Hematopoietic multipotent progenitor cell treated with erythropoietin and hydrocortisone succinate and interleukin-3 and kit ligand, for 4 days (in vitro differentiated cells): ENCODE data around the gene RNASE8.
A peak's percentile ranks its signal among the peaks of the same experiment; 100 is the strongest.
"Not testable (repeated sequence)": the region's sequence is repeated elsewhere in the genome, so short reads cannot be mapped to it uniquely, and the experiment has no call there.

ENCODE experiments used
- DNase-seq: peaks from one replicate; pipeline ENCODE4 v3.0.0-alpha.2; 2015

Gene RNASE8

GRCh38 chr14:21030531-21030930, 27.1 kb upstream of the RNASE8 start:
- no peak for DNase-seq

- no peak for DNase-seq
Observed at GRCh38 chr14:21032326-21033132, 25.1 kb upstream of the RNASE8 start.

GRCh38 chr14:21033133-21033698, 24.4 kb upstream of the RNASE8 start:
- no peak for DNase-seq

- no peak for DNase-seq
Observed at GRCh38 chr14:21034707-21035106, 22.9 kb upstream of the RNASE8 start, which contains the start of gene RNASE13. RNASE13 (minus strand) TSS chr14:21034807; CDS start chr14:21034288, 519 bp downstream.

GRCh38 chr14:21036751-21037150, 20.9 kb upstream of the RNASE8 start:
- DNase-seq, result no peak

- no peak for DNase-seq
Observed at GRCh38 chr14:21037156-21037555, 20.5 kb upstream of the RNASE8 start.

- no peak for DNase-seq
Observed at GRCh38 chr14:21038441-21039422, 18.9 kb upstream of the RNASE8 start.

GRCh38 chr14:21039585-21040369, 17.8 kb upstream of the RNASE8 start:
- DNase-seq, result peak; percentile 85

GRCh38 chr14:21040370-21040925, 17.2 kb upstream of the RNASE8 start:
- DNase-seq, result peak; percentile 33

GRCh38 chr14:21040941-21041340, 16.7 kb upstream of the RNASE8 start:
- not testable (repeated sequence) for DNase-seq

GRCh38 chr14:21041676-21042433, 15.8 kb upstream of the RNASE8 start, which contains the start of gene RNASE7:
RNASE7 (plus strand) TSS chr14:21042362; CDS start chr14:21042993, 631 bp downstream.
- peak; percentile 54 for DNase-seq

- DNase-seq, result peak; percentile 30
Observed at GRCh38 chr14:21042918-21043317, 14.7 kb upstream of the RNASE8 start.

GRCh38 chr14:21043387-21043973, 14.1 kb upstream of the RNASE8 start:
- no peak for DNase-seq

GRCh38 chr14:21043974-21044618, 13.5 kb upstream of the RNASE8 start:
- DNase-seq, result peak; percentile 91

GRCh38 chr14:21047378-21047781, 10.2 kb upstream of the RNASE8 start:
- DNase-seq, result no peak

- no peak for DNase-seq
Observed at GRCh38 chr14:21048638-21049037, 9.0 kb upstream of the RNASE8 start.

- DNase-seq, result no peak
Observed at GRCh38 chr14:21049271-21049673, 8.3 kb upstream of the RNASE8 start.

GRCh38 chr14:21050597-21050996, 7.0 kb upstream of the RNASE8 start:
- DNase-seq, result peak; percentile 24

- no peak for DNase-seq
Observed at GRCh38 chr14:21053184-21054122, 4.2 kb upstream of the RNASE8 start.
